Measurements from ENCODE around the gene TMEM163.

- TF ChIP-seq FOXM1 (IDR thresholded peaks at IDR 0.05; ENCODE audit: borderline replicate concordance) (no peak), HDGF (IDR thresholded peaks at IDR 0.05; ENCODE audit: borderline replicate concordance) (no peak), SP1 (IDR thresholded peaks at IDR 0.05) (no peak), FOXA1 (IDR thresholded peaks at IDR 0.05) (no peak), FOXK2 (IDR thresholded peaks at IDR 0.05) (no peak)
Measured at GRCh38 chr2:134662751-134663150, 56.0 kb downstream of the TMEM163 start.

Data from HEK293T (cell line).